Superior temporal gyrus (tissue), 1 donor: ENCODE results near the gene ZNF697.
"Not testable (repeated sequence)": the region's sequence is repeated elsewhere in the genome, so short reads cannot be mapped to it uniquely, and the experiment has no call there.

Source experiments
- DNase-seq: peaks from one replicate; pipeline ENCODE4 v3.0.0-alpha.2; 2016; ENCODE audit errors: extremely low spot score

Gene ZNF697

DNA sequence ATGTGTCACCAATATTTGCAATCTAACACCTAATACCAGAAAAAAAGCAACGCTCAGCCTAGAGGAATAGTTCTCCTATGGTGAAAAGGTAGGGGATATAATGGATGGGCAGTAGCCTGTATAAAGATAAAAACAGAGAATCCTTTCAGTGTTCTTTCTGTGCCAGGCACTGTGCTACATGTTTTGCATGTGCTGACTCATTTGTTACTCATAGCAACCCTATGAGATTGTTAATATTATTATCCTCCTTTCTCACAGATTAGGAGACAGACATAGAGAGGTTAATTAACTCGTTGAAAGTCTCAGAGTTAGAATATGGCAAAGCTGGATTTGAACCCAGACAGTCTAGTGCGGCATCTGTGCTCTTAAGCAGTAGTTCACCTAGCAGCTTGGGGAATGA, 45.3 kb downstream of the ZNF697 start:
- DNase-seq, result not testable (repeated sequence)

DNA sequence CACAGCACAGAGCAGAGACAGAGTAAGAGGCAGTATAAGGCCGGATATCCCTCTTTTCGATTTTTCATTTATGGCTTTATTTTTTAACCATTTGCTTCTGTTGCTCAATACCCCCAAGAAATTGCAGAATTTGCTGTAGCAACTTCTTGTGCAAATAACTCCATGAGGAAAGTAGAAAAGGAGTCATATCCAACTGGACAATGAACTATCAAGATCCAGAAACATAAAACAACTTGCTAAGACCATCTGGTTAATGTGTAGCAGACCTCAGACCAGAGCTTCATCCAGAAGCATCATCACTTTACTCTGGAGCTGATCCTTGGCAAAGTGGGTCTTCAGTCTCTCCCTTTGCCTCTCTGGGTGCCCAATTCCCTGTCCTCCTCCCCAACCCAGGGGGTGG, 45.9 kb downstream of the ZNF697 start:
- no peak for DNase-seq

DNA sequence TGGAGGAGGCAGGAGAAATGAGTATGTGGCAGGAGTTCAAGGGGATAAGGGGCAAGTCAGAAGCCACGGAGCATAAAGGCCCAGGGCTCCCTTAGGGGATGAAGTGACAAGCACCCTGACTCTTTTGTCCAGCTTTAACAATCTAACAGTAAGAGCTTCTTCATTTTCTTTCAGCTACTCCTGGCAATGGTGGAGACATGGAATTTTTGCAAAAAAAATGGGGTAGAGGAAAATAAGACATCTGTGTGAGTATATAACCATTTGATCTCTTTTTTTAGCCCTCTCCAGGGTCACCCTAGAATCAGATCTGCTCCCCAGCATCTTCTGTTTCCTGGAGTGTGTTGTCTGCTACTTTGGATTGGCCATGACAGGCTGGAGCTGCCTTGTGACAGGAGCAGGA, 47.1 kb downstream of the ZNF697 start:
- DNase-seq, result no peak

DNA sequence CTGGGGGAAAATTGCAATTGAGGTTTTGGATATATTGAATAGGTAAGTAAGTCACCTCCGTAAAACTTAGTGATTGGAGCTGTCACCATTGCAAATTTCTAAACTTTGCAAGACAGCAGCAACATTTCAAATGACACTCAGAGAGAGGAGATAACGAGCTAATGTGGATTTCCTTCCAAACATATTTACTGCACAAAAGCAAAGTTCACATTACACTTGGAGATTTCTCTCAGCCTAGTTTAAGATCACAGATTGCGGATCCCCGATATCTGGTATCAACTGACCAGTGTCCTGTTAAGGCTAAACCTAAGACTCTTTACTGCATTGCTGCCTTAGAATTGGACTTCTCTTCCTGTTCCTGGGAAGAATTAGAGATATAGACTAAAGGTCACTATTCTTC, 47.5 kb downstream of the ZNF697 start:
- no peak for DNase-seq

DNA sequence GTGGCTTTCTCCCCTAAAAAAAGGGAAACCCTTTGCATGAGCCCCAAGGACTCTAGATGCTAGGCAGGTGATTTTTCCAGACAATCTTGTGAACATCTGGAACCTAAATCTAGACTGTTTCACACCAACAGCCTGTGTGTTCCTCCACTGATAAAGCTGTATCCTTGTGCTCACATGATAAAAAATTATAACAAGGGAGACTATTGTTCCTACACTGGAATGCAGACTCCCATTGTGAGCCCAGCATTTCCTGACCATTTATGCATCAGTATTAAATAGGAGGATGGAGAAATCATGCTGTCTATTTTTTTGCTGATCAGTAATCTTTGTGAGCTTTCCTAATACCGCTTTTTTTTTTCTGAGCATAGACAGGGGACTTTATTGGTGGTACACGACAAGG, 52.5 kb downstream of the ZNF697 start:
- DNase-seq, result peak; percentile 61

DNA sequence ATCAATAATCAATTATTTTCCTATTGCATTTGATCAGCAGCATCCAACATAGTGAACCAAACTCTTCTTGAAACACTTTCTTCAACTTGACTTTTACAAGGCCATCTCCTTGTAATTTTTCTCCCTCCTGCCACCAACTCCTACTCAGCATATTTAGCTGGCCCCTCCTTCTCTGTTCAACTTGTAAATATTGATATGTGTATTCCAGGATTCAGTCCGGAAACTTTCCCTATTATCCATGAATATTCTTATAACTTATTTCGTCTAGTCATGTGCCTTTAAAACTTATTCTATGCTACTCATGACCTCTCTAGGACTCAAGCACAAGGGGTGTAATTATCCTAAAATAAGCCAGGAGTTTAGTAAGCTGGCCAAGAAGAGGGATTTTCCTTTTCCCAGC, 52.9 kb downstream of the ZNF697 start:
- DNase-seq, result no peak

DNA sequence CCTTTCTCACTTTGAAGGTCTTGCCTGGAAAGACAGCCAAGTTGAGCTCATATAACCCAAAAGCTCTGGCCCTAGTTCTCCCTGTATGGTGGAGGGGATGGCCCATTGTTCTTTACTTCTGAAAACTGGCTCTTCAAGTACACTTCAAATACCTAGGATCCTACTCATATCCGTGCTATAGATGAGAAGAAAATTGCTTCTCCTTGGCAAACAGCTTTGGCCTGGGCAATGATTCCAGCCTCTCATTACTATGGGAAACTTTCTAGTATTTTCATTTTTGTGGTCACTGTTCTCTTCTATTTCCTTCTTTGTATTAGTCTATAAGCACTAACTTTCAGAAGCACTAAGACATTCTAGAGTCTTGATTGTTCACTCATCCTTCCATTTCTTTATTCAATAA, 53.7 kb downstream of the ZNF697 start:
- no peak for DNase-seq

DNA sequence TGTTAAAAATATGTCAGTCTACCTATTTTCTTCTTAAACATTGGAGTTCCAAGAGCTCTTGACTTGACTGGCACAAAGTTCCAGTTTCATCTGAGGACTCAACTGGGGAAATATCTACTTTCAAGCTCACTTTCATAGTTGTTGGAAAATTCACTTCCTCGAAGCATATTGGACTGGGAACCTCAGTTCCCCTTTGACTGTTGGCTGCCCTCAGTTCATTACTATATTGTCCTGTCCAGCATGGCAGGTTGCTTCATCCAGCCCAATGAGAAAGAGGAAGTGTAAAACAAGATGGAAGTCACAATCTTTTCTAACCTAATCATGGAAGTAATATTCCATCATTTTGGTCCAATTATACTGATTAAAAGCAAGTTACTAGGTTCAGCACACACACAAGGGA, 54.3 kb downstream of the ZNF697 start:
- DNase-seq, result no peak

DNA sequence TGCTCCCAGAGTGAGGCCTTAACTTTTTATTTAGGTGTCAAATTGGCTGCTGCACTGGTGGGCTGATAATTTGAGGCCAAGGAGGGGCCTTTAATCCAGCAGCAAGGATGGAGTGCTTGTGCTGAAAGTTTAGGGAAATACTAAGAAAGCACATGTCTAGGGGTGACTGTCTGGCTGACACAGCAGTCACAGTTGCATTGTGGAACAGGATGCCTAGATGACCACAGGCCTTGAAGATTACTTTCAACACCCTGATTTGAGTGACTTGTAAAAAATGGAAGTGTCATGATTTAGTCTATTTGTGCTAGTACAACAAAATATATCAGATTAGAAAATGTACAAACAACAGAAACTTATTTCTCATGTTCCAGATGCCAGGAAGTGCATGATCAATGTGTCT, 57.7 kb downstream of the ZNF697 start:
- DNase-seq, result no peak

DNA sequence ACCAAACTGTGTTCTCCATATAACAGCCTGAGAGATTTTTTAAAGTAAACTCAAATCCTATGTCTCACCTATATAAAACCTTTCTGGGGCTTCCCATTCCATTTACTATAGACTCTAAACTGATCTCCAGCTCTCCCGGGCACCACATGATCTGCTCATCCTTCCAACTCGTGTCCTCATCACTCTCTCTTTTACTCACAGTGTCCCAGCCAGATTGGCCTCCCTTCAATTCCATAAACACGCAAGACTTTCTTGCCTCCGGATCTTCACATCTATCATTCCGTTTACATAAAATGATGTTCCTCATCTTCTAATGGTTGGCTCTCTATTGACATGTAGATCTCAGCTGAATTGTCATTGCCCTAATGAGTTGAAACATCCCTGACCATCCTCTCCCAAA, 59.4 kb downstream of the ZNF697 start:
- no peak for DNase-seq

DNA sequence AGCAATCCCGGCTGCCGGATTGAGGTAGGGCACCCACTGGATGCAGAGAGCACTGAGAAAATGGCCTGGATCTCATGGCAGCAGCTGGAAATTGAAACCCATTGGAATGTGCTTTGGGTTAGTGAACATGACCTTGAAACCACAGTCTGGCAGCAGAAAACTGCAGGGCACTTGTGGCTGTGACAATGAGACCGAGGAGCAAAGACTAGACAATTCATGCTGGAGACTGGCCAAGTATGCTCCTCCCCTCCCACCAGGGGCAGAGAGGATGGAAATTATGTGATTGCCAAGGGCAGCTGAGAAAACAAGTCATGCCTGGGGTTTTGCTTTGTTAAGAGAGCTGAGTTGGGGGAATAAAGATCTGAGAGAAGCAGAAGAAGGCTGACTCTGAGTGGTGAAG, 60.7 kb downstream of the ZNF697 start:
- no peak for DNase-seq

DNA sequence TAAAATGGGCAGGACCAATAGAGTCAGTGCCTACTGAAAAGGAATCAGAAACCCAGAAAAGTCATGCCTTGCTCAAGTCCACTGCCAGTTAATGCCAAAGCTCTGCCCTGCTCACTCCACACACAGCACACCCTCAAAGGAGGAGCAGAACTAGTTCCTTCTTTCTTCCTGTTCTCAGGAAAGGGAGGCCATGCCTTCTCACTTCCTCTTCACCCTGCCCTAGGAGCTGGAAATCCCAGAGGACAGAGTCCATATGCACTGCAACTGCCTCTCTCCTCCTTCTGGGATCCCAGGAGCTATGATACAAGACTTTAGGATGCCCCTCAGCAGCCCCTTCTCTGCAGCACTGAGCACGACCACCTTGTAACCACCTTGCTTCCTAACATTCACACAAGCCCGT, 62.3 kb downstream of the ZNF697 start:
- not testable (repeated sequence) for DNase-seq

DNA sequence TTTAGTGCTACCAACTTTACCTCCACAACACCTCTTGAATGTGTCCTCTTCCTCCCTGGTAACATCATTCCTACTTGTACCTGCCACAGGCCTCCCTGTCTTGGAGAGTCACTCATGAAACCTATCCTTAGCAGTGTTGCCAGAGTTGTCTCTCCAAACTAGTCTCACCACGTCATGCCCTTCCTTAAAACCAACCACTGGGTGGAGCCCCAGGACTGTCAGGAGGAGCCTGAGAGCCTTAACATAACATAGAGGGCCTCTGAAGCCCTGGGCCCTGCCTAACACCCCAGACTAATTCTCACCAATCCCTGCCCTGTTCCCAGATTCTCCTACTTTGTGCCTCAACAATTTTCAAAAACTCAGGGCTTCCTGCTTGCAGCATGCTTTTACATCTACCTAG, 65.3 kb downstream of the ZNF697 start:
- DNase-seq, result peak; percentile 78

DNA sequence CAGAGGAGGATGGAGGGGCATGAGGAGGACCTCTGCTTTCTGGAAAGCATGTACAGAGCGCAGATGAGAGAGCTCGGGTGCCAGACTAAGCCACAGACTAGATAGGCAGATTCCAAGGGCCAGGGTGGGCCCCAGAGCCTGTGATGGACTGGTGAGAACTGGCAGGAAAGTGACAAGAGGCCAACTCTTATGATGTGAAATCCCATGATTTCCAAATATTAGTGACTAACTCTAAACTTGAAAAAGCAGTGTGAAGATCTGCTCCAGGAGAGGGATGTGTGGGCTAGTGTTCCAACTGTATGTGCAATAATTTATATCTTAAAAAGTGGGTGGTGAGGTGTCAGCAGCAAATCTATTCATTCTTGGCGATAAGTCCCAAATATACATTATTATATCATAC, 67.0 kb downstream of the ZNF697 start:
- DNase-seq, result not testable (repeated sequence)

DNA sequence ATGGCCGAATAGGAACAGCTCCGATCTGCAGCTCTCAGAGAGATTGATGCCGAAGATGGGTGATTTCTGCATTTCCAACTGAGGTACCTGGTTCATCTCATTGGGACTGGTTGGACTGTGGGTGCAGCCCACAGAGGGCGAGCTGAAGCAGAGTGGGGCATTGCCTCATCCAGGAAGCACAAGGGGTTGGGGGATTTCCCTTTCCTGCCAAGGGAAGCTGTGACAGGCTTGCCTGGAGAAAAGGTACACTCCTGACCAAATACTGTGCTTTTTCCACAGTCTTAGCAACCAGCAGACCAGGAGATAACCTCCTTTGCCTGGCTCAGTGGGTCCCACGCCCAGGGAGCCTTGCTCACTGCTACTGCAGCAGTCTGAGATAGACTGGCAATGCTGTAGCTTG, 74.2 kb downstream of the ZNF697 start:
- no peak for DNase-seq

DNA sequence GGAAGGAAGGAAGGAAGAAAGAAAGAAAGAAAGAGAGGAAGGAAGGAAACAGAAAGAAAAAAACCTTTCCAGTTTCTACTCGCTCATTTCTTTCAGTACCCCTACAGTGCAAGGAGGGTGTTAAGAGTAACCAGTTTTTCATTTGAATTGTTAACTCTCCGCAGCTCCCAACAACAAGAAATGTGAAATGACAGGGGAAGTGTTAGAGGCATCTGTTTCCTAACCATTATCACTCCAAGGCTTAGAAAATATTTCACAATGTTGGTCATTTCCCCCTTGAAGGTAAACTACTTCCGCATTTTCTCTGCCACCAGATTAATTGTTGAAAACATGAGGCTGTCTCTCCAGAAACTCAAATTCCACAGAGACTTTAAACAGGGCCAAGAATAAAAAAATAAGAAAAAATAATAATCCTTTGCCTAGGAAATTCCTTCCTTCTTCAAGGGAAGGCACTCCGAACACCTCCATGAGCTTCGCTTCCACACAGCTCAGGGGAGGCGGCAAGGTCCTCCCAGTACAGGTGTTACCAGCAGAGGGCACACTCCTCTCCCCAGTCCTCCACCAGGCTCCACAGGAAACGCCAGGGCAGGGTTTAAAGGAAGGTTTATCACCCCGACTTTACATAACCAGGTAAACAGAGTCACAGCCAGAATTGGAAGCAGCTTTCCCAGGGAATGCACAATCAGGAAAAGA, 78.0 kb downstream of the ZNF697 start:
- not testable (repeated sequence) for DNase-seq
